Kidney epithelial cell (primary cell): Measurements from ENCODE around the gene TOPORS. TPM values are rescaled to one million over a fixed set of nuclear protein-coding genes. Genes with fewer than 3 reads are reported as not detected.

Experiments used
- DNase-seq: peaks from one replicate; pipeline ENCODE4 v3.0.0-alpha.2; 2010; ENCODE audit warnings: low read depth
- H3K27me3 ChIP-seq: 2 replicates; pipeline ENCODE4 v1.6.0; 2011; ENCODE audit warnings: low read length; ENCODE audit not compliant: control insufficient read depth, insufficient read depth
- H3K36me3 ChIP-seq: 2 replicates; pipeline ENCODE4 v1.5.1; 2011; ENCODE audit warnings: low read length; ENCODE audit not compliant: control insufficient read depth, insufficient read depth
- H3K4me3 ChIP-seq: 2 replicates; pipeline ENCODE4 v1.5.1; 2011; ENCODE audit warnings: low read depth, mild to moderate bottlenecking, control low read depth, low read length
- CTCF ChIP-seq: IDR thresholded peaks from 2 replicates; pipeline ENCODE4 v1.5.1; 2011; ENCODE audit warnings: mild to moderate bottlenecking, moderate library complexity, low read length, control low read depth, inconsistent platforms; ENCODE audit not compliant: insufficient read depth, poor library complexity, severe bottlenecking
- total RNA-seq: library from RNA; depleted of rRNA; stranded (reverse); fragments of >200 nt; gene quantifications from 2 replicates; pipeline ENCODE4 v1.2.3, GENCODE V29; 2015

TOPORS gene
- total RNA-seq, 1 donor from 2014 or later: 15.4 TPM

- DNase-seq: peak; percentile 14
- Histone ChIP-seq H3K4me3 (no peak overlapping the region), H3K36me3 (no peaks in the 10 kb centered on the region), H3K27me3 (no peaks in the 10 kb centered on the region)
- TF ChIP-seq CTCF: peak; percentile 47
Observed at GRCh38 chr9:32589083-32589723, 36.8 kb upstream of the TOPORS start.

GRCh38 chr9:32587901-32588300 is 35.5 kb upstream of the TOPORS start:
- DNase-seq: no peak
- Histone ChIP-seq H3K36me3 (no peaks in the 10 kb centered on the region), H3K27me3 (no peaks in the 10 kb centered on the region), H3K4me3 (no peak overlapping the region)
- no peak for TF ChIP-seq CTCF

- no peaks in the 10 kb centered on the region for H3K36me3 ChIP-seq
- H3K27me3 ChIP-seq: no peaks in the 10 kb centered on the region
- no peak for DNase-seq
- TF ChIP-seq CTCF: no peak
- H3K4me3 ChIP-seq: no peak overlapping the region
Observed at GRCh38 chr9:32584784-32585183, 32.4 kb upstream of the TOPORS start.

- no peak overlapping the region for H3K4me3 ChIP-seq
- peak; percentile 43 for DNase-seq
- H3K36me3 ChIP-seq: no peaks in the 10 kb centered on the region
- H3K27me3 ChIP-seq: no peaks in the 10 kb centered on the region
- TF ChIP-seq CTCF: peak; percentile 61
Observed at GRCh38 chr9:32581512-32582143, 29.2 kb upstream of the TOPORS start.

- H3K36me3 ChIP-seq: no peaks in the 10 kb centered on the region
- H3K4me3 ChIP-seq: no peak overlapping the region
- no peaks in the 10 kb centered on the region for H3K27me3 ChIP-seq
- no peak for DNase-seq
- TF ChIP-seq CTCF: no peak
Observed at GRCh38 chr9:32580631-32581300, 28.4 kb upstream of the TOPORS start.
